ENCODE results near the gene MTUS2.

GRCh38 chr13:29022410-29022809, 202.3 kb downstream of the MTUS2 start:
- TF ChIP-seq CTCF (IDR thresholded peaks at IDR 0.05; ENCODE audit: control extremely low read depth in 1 of 3, insufficient read depth in 1 of 3, low read depth in 1 of 3, low read length in 3 of 3) (no peak), SIN3A (conservative IDR thresholded peaks at IDR 0.05 in 1 of 2, IDR thresholded peaks at IDR 0.05 in 1 of 2; ENCODE audit: low read depth in 1 of 2, low read length in 2 of 2) (no peak), POLR2A (IDR thresholded peaks at IDR 0.05; ENCODE audit: control extremely low read depth in 1 of 2, low read depth in 2 of 2, low read length in 2 of 2) (no peak), ZNF274 (IDR thresholded peaks at IDR 0.05; ENCODE audit: borderline replicate concordance, extremely low read depth, low read length) (no peak), EP300 (IDR thresholded peaks at IDR 0.05; ENCODE audit: borderline replicate concordance in 1 of 2, low read depth in 2 of 2, low read length in 2 of 2) (no peak), TAF1 (IDR thresholded peaks at IDR 0.05; ENCODE audit: low read depth, low read length) (no peak), CBX5 (IDR thresholded peaks at IDR 0.05; ENCODE audit: low read depth, low read length) (no peak), MAFK (IDR thresholded peaks at IDR 0.05; ENCODE audit: low read depth, low read length) (no peak), EZH2 (IDR thresholded peaks at IDR 0.05; ENCODE audit: low read depth, low read length, severe bottlenecking) (no peak)
